GM21723 (cell line): ENCODE results near the gene ATP6V0B.

ENCODE experiments used
- ATAC-seq: cut with Tn5 transposase; IDR thresholded peaks from one replicate; pipeline ENCODE4 v1.9.1; 2021; ENCODE audit warnings: mild to moderate bottlenecking, moderate library complexity; ENCODE audit not compliant: unreplicated experiment

Gene ATP6V0B

GRCh38 chr1:43982808-43983207 is 8.0 kb downstream of the ATP6V0B start:
- ATAC-seq: no peak

DNA sequence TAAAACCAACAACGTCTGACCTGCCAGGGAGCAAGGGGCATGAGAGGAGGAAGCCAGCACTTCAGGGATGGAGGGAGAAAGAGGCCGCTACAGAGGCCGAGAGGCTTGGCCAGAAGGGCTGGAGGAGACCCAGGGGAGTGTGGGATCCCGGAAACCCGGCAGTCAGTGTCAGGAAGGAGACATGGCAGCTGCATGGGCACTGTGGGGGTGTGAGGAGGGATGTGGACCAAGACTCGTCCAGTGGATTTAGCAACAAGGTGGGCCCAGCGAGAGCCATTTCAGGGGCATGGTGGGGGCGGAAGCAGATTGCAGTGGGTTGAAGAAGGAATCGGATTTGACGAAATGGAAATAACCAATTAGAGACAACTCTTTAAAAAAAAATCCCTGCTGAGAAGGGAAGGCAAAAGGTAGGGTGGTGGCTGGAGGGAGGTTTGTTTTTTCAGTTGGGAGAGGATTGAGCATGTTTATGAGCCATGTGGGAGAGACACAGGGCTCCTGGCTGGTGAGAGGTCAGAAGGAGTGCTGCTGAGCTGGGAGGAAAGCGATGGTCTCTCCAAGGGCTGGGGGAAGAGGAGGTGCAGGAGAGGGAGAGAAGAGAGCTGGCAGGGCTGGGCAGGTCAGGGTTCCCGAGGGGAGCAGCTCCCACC is 8.6 kb downstream of the ATP6V0B start:
- no peak for ATAC-seq

- ATAC-seq: no peak
Observed at GRCh38 chr1:43984855-43985254, 10.1 kb downstream of the ATP6V0B start.

GRCh38 chr1:43985984-43986595 is 11.3 kb downstream of the ATP6V0B start:
- ATAC-seq: no peak

- ATAC-seq: no peak
Observed at GRCh38 chr1:43986712-43987111, 12.0 kb downstream of the ATP6V0B start.

DNA sequence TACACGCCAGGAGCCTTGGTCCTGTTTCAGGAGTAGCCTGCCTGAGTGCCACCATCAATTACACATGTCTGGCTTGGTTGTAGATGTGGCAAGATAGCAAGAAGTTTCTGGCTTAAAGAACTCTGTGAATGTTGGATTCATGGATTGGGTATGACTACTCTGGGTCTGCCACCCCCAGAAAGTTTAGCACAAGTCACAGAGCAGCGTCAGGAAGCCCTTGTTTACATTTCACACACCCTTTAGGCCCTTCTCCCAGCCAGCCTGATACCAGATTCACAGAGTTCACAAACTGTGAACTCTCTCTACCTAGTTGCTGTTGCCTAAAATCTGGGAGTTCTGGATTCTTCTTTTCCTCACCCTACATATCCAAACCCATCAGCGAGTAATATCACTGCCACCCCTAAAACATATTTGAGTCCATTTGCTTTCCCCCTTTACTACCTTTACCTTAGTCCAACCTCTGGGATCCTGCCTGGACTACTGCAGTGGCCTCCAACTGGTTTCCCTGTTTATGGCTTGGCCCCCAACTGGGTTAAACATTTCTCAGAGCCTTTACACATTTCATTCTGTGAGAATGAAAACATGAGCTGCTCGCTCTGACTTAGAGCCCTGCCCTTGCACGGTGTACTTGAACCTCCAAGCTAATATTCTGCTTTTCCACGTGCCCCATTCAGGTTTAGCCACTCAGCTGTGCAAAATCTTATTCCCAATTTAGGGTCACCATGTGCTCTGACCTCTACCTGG is 12.6 kb downstream of the ATP6V0B start:
- no peak for ATAC-seq

DNA sequence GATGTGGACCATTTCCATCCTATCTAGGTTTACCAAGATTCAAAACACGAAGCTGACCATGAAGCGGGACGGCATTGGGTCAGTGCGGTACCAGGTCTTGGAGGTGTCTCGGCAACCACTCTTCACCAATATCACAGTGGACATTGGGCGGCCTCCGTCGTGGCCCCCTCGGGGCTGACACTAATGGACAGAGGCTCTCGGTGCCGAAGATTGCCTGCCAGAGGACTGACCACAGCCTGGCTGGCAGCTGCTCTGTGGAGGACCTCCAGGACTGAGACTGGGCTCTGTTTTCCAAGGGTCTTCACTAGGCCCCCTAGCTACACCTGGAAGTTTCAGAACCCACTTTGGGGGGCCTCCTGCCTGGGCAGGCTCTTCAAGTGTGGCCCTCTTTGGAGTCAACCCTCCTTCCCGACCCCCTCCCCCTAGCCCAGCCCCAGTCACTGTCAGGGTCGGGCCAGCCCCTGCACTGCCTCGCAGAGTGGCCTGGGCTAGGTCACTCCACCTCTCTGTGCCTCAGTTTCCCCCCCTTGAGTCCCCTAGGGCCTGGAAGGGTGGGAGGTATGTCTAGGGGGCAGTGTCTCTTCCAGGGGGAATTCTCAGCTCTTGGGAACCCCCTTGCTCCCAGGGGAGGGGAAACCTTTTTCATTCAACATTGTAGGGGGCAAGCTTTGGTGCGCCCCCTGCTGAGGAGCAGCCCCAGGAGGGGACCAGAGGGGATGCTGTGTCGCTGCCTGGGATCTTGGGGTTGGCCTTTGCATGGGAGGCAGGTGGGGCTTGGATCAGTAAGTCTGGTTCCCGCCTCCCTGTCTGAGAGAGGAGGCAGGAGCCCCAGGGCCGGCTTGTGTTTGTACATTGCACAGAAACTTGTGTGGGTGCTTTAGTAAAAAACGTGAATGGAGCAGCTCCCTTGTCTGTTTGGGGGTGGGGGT is 15.8 kb downstream of the ATP6V0B start:
- no peak for ATAC-seq

- ATAC-seq: no peak
Observed at GRCh38 chr1:43991200-43991475, 16.4 kb downstream of the ATP6V0B start.

GRCh38 chr1:43991476-43992231 is 16.9 kb downstream of the ATP6V0B start, which contains the start of gene CCDC24:
Gene CCDC24 (plus strand): TSS chr1:43991599. CDS start chr1:43991879, 280 bp downstream.
- peak; percentile 73 for ATAC-seq

DNA sequence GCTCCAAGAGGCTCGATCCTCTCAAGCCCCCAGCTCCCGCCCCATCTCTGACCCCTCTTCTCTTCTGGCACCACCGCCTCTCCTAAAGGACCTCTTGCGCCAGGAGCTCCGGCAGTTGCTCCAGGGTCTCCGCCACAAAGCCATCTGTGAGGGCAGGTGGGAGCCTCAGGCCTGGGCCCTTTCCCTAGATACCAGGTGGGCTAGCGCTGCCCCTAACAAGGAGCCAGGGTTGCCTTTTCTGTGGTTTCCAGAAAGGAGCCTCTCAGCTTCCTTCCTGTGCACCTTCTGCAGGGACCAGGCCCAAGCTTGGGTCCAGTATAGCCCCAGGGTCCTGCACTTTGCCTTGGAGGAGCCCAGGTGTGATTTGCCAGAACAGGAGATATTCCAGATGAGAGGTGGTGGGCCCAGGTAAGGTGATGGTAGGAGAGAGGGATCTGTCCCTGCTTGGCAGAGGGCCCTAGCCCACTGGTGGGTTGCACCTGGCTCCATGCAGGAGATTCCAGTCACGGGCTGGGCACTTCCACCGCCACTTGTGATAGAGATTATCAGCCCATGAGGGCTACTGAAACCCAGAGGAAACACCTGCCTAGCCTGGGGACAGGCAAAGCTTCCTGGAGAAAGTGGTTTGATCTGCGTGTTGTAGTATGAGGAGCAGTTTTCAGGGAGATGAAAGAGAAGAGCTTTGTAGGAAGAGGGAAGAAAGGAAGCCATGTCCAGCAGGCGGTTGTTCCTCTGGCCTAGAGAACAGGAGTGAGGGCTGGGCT is 17.7 kb downstream of the ATP6V0B start:
- no peak for ATAC-seq

DNA sequence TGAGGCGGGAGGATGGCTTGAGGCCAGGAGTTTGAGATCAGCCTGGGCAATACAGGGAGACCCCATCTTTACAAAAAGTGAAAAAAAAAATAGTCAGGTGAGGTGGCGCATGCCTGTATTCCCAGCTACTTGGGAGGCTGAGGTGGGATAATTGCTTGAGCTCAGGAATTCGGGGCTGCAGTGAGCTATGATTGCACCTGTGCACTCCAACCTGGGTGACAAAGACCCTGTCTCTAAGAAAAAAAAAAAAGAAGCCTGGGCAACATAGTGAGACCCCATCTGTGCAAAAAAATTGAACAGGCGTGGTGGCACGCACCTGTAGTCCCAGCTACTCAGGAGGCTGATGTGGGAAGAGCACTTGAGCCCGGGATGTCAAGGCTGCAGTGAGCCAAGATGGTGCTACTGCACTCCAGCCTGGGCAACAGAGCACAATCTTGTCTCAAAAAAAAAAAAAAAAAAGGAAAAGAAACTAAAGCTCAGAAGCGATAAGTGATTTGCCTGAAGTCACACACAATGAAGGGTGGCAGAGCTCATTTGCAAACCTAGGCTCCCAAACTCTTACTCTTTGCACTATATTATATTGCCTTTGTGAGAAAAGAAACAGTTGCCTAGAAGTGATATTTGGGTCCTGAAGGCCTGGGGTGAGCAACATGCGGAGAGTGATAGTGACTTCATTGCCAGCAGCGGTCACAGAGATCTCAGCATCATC is 18.6 kb downstream of the ATP6V0B start:
- ATAC-seq: no peak

- ATAC-seq: no peak
Observed at GRCh38 chr1:43994071-43994470, 19.3 kb downstream of the ATP6V0B start.

DNA sequence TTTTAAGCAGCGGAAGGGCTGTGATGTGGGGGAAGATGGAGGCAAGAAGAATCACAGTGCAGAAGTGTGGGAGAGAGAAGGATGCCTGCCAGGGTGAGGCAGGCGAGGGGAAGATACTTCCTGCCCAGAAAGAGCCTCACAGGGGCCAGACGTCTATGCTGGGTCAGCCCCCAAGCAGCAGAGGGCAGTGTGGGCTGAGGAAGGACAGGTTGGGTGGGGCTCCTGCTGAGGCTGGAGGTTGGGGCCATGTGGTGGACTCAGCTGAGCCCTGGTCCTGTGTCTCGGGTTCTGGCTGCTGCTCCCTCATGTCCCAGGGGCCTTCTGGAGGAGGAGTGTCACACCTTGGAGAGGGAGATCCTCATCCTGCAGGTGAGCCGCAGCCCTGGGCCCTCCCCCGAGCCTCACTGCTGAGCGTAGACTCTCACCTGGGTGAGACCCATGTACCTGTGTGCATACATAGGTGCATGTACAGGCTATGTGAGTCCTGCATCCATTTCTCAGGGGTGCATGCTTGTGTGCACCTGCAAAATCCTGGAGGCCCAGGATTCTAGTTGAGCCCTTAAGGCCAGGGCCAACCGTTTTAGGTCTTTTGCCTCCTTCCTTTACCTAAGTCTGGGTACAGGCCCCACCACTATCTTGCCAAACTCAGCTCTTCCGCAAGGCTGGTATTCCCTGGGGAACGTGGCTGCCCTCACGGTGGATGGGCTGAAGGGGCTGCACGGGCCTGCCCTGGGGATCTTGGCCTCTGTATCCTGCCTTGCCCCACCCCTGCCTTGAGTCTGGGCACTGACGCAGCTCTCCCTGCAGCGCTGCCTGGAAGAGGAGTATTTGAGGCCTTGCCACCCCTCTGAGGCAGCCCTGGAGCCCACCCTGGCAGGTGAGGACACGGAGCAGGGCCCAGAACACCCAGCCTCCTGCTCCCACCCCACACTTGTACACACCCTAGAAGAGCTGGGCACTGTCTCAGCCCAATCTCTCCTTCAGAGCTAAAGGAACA is 20.3 kb downstream of the ATP6V0B start:
- ATAC-seq: no peak

DNA sequence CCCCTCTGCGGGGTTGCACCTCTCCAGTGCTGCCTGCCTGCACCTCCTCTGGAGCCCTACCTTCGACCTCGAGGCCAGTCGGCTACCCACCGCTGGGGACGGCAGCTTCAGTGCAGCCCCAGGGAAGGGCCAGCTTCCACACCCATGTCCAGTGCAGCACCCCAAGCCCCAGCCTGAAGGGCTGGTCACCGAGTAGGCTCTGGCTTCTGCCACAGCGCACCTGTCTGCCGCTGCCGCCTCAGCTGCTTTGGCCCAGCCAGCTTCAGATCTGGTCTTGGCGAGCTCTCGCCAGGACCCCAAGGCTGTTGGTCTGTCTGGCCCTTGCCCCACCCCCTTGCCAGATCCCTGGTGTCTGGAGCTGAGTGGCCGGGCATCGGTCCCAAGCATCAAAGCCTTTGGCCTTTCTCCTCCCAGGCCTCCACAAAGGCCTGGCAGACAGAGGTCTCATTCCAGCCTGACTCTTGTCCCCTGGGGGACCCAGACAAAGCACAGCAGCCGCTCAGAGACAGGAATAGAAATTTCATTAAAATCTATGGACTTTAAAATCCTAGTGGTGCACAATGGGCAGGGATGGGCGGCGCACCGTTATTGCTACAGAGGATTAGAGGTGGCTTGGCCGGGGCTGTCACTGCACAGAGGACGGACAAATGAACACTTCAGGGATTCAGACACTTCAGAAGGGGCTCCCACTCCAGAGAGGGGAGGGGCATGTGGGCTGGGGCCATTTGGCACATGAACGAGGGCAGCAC is 21.4 kb downstream of the ATP6V0B start:
- ATAC-seq: no peak

DNA sequence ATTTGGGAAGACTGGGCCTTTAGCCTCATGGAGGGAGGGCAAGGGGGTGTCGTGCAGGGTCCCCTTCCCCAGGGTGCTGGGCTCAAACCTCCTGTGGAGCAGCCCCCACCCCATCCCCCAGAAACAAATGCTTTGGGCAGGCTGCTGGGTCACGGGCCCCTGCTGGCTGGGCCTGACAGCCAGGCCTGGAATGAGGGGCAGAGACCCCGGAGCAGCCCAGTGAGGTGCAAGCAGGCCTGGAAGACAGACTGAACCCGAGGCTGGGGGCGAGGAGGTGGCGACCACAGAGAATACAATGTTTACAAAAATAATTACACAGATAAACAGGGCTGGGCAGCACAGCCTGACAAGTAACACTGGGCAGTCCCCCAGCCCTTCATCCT is 22.0 kb downstream of the ATP6V0B start:
- ATAC-seq: no peak

DNA sequence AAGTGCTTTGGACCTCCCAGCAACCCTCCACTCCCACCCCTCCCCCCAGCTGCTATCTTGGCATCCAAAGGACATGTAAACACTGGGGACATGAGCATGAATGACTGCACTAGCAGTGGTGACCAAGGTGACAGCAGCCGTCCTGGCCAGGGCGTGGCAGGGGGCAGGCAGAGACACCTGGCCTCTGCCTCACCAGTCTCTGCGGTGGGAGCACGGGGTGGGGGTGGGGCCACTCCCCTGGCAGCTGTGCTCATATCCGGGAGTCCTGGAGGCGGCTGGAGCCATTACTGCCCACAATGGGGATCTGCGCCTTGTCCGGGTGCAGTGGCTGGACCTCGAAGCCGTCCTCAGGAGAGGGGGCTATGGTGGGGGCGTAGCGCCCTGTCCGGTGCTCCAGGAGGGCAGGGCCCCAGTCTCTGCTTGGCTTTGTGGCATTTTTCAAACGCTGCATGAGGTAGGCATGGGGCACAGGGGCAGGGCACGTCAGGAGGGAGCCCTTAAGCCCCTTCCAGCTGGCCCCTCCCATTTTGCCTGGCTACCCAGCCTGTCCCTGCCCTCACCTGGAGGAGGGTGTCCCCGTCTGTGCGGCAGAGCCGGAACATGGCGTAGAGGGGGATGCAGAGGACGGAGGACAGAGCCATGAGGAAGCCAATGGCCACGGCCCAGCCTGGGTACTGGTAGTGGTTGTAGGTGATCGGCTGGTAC is 22.7 kb downstream of the ATP6V0B start:
- ATAC-seq: no peak

DNA sequence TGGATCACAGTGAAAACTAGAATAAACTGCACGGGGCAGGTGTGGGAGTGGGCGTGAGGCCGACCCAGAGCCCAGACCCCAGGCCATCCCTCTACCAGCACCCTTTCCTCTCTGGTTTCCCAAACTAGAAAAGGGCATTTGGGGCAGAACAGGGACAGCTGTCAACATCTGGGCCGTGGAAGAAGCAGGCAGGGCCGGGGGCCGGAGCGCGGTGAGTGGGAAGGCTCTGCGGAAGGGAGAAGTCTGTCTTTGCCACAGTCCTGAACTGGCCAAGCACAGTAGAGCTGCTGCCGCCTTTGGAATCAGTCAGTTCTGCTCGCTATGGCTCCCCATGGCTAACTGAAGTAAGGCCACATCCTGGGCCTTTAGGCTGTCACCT is 23.2 kb downstream of the ATP6V0B start:
- ATAC-seq: no peak
